Measurements from ENCODE around the gene SPAG16.

GRCh38 chr2:213420828-213421385, 136.6 kb downstream of the SPAG16 start:
- no peak for TF ChIP-seq POLR2AphosphoS5 (IDR thresholded peaks at IDR 0.05; ENCODE audit: low read depth, low read length)
- TF ChIP-seq CTCF (IDR thresholded peaks at IDR 0.05): no peak

All from Panc1 (cell line).